Stimulated activated CD4-positive, alpha-beta T cell treated with anti-CD3 and anti-CD28 coated beads, Interleukin-4, amount 100 ng/mL, for 24 hours (primary cell): ENCODE results near the gene CWC25.

Source experiments
- DNase-seq: peaks from one replicate; pipeline ENCODE4 v3.0.0-alpha.2; 2020

Gene CWC25

DNA sequence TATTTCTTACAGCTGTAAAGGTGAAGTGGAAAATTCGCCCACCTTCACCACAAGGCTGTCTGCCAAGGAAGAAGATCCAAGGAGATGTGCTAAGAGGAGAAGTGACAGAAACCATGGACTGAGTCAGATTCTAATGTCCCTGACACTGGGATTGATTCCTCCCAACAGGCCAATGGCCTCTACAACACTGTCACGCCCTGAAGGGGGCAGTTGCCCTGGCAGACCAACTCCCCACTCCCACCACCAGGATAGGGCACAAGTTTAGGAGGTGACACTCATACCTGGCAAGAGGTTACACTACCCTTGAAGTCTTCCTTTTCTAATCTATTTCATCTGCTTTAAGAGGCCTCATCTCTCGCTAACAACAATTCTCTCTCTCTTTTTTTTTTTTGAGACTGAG, 41.9 kb downstream of the CWC25 start:
- DNase-seq = no peak

DNA sequence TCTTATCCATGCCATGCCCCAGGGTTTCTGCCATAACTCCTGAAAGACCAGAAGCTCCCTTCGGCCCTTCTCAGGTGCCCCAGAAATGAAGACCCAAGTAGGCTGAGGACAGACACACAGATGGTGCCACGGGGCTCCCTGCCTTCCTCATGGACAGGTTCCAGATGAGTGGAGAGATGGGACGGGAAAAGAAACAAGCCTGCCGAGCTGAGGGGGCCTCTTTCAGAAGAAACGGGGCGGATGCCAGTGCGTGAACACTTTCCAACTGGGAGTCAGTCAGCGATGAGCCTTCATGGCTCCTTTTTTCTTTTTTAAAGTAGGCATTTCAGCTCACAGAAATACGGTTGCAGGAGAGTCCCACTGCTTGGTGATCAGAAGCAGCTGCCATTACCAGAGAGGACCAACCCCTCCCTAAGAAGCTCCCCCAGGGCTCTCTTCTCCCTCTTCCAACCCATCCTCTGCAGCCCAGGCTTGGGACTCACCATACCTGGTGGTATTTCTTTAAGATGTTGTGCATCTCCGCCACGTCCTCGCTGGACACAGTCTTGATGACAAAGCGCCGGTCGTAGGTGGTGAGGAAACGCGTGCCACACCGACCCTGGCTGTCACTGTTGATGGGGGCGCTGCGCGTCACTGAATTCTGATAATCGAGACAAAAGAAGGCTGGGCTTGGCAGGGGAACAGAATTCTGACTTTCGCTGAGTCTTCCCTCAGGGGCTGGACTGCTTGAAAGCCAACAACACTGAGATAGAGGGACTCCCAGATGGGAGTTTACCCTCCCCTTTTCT, 45.0 kb downstream of the CWC25 start:
- no peak for DNase-seq

DNA sequence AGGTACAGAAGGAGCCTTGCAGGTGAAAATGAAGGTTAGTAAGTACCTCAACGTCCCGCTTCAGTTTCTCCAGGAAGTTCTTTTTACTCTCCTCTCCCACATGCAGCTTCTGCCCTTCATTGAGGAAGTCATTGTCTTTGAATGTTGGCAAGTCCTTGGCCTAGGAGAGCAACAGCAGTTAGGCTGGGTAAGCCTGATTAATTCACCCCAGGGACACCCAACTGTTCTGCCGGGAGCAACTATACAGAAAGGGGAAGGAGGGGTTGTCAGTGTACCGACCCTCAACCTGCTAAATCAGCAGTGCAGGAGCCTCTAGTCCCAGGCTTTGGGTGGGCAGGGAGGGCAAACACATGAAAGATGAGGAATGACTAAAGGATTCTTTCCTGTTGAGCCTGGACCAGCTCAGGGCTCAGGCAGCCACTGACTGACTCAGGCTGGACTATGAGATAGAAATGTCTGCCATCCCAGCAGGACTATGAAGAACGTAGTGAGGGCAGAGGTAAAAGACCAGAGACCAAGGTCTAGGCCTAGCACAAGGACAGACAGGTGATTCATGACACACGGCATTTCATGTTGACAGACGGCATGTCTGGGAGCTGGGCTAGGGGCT, 47.4 kb downstream of the CWC25 start:
- DNase-seq = no peak

DNA sequence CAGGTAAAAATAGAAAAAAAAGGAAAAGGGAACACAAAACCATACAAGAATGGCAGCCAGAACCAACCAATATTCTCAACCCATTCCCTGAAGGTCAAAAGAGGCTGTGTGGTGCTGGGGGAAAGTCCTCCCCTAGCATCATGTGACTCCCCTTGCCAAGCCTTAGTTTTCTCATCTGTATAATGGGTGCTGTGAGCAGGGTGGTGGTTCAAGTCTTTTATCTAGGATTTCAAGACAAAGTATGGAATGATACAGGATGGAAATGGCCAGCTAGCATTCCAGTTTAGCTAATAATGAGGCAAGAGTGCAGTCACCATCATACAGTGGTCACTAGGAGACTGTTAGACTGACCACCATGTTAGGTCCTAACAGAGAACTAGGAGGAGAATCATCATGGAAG, 51.9 kb downstream of the CWC25 start:
- DNase-seq = no peak

DNA sequence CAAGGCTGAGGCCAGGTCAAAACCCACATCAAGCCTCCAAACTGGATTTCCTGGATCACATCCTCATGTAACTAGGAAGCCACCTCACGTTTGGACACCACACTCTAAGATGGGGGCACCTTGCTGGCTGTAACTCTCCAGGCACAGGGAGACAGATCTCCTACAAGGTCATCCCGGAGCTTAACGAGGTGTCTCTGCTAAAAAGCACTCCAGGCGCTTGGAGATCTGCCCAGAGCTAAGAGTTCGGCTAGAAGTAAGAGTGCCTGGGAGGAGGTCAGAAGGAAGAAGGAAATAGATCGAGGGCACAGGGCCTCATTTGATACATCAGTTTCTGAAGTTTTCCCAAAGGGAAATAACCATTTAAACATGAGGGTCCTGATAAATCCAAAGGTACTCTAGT, 56.7 kb downstream of the CWC25 start:
- DNase-seq = no peak

DNA sequence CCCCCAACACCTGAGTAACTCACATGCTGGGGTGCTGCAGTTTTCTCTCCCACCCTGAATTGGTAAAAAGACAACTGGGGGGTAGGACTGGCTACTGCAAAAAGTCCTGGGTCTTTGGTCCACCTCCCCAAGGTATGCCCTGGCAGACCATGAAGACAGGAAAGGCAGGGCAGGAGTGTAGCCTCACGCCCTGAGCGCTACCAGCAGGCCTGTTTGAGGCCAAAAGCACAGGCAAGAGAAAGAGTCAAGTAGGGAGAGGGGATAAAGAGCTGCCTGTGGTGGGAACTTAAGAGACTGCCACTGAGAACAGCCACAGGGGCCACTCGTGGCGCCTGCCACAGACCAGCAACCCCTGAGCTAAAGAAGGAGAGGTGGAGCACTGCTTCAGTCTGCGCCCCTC, 58.8 kb downstream of the CWC25 start:
- DNase-seq = no peak

DNA sequence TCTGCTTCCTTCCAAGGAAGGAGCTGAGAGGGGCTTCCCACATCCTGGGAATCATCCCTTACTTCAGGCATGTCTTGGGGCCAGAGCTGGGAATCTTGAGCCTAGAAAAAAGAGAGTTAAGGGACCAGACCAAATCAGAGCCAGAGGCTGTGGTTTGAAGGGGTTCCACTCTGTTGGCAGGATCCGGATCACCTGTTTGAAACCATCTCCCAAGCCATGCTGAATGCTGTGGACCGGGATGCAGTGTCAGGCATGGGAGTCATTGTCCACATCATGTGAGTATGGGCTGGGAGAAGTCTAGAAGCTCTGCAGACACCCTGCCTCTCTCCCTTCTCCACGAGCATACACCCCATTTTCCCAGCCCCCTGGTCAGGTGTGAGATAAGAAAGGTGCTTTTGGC, 62.9 kb downstream of the CWC25 start:
- DNase-seq = no peak

DNA sequence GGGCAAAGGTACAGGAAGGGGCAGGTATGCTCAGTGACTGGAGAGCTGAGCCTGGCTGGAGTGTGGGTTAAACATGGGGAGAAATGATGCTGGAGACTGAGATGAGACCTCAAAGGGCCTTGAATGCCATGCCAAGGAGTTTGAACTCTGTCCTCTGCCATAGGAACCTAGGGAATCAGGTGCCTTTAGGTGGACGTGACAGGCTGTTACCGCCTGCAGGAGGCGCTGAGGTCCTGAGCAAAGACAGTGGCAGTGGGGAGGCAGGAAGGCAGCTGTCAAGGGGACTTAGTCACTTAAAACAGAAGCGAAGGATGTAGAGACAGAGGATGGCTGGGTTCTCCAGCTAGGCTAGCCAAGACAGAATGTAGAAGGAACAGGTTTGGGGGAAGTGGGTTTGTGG, 63.5 kb downstream of the CWC25 start:
- peak; percentile 36 for DNase-seq

DNA sequence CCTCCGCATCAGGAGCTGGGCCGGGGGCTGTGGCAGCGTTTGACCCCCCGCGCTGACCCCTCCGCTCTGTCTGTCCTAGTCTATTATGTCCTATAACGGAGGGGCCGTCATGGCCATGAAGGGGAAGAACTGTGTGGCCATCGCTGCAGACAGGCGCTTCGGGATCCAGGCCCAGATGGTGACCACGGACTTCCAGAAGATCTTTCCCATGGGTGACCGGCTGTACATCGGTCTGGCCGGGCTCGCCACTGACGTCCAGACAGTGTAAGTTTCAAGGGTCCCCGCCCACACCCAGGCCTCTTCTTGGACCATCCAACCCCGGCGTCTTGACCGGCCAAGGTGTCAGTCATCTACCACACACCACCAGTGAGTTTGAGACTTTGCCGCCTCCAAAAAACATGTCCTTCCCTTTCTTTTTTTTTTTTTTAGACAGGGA, 72.0 kb downstream of the CWC25 start:
- DNase-seq = no peak

DNA sequence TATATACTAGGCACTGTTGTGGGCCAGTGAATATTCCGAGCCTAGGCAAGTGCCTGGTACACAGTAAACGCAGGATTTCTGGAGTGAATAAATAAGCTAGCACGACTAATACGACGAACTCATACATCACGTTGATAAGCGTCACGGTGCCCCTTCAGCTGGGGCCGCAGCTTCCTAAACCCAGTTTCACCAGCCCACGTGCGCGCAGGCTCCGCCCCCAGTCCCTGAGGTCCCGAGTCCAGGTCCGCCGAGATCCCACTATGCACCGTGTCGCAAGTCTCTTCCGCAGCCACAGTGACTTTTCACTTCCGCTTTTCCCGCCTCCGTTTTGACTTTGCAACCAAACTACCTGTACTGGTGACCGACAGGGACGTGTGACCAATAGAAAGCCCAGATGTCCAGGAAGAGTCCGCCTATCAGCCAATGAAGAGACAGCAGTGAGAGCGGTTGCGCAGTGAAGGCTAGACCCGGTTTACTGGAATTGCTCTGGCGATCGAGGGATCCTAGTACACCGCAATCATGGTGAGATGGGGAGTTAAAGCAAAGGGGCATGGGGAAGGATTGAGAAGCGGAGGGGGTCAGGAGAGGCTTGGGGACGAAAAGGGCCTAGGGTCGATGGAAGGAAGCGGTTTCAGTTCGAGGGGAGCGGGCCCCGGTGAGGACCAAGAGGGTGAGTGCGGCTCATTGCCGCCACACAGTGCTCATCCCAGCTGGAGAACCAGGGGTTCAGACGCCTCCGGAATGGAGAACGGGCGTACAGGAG, 72.6 kb downstream of the CWC25 start, which contains the start of gene PSMB3:
TSS of gene PSMB3 (plus strand) at position 434 of the 763 bp plus-strand sequence. CDS start at position 520, 86 bp downstream.
- peak; percentile 99 for DNase-seq

DNA sequence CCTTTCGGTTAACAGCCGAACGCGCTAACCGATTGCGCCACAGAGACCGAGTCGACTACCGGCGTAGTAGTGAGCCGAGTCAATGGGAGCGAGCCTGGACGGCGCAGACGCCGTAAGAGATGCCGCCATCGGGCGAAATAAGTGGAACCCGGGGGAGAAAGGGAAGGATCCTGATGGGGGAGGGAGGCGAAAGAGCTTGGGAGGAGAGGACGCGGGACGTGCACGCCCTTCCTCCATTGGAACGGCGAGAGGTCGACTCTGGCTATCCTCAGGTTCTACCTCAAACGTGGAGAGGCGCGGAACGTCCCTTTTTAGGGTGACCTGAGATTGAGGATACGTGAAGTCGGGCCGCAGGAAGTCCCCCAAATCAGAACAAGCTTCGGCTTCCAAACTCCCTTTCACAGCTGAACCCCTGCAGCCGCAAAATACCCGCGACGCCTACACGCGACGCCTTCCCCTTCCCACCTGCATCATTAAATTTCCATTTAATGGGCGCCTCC, 73.3 kb downstream of the CWC25 start:
- DNase-seq = peak; percentile 86

DNA sequence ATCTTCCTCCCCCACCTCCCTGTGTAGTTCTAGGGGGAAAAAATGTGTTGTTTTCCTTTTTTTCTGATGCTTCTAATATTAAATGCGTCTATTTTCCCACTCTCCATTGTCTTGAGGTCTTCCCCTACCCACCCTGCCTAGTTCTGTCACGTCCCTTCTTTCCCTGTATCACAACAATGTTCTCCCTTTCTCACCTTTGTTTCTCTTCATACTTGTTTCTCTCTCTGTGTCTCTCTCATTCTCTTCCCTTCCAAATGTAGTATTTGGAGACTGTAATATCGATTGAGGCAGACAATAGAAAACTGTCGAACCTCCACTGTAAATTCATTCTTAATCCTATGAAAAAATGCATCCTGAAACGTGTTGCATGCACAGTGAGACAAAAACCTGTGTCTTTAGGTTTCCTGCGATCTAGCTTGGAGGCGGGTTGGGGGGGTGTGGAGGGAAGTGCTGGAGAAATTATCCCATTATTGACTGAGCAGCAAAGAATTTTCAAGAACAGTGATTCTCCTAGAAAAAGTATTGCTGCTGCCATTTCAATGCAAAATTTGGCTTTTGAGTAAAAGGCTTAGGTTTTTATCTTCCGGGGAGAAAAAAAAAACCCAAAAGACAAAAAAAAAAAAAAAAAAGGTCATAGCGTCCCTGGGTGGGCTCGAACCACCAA, 73.8 kb downstream of the CWC25 start:
- no peak for DNase-seq
